Trophoblast cell (in vitro differentiated cells and primary cell): ENCODE measurements around the gene SLC4A11.

Experiments used
- DNase-seq, 2 donors: peaks; one replicate each; pipeline ENCODE4 v3.0.0-alpha.2; 2016
- H2AFZ ChIP-seq: 2 replicates; pipeline ENCODE4 v1.6.1; 2013; ENCODE audit warnings: low read length, moderate library complexity, mild to moderate bottlenecking; ENCODE audit not compliant: insufficient read depth, poor library complexity
- H2AK5ac ChIP-seq: 2 replicates; pipeline ENCODE4 v1.6.1; 2013; ENCODE audit warnings: mild to moderate bottlenecking, low read length
- H2BK120ac ChIP-seq: 2 replicates; pipeline ENCODE4 v1.6.1; 2013; ENCODE audit warnings: low read length, mild to moderate bottlenecking, moderate library complexity; ENCODE audit not compliant: insufficient read depth, poor library complexity
- H2BK12ac ChIP-seq: 2 replicates; pipeline ENCODE4 v1.6.1; 2013; ENCODE audit warnings: mild to moderate bottlenecking, low read length, moderate library complexity
- H2BK5ac ChIP-seq: 2 replicates; pipeline ENCODE4 v1.6.1; 2013; ENCODE audit warnings: low read length, low read depth, moderate library complexity, mild to moderate bottlenecking; ENCODE audit not compliant: poor library complexity
- H3K14ac ChIP-seq: 2 replicates; pipeline ENCODE4 v1.6.1; 2013; ENCODE audit warnings: mild to moderate bottlenecking, low read length
- H3K18ac ChIP-seq: 2 replicates; pipeline ENCODE4 v1.6.1; 2013; ENCODE audit warnings: mild to moderate bottlenecking, low read length
- H3K23ac ChIP-seq: 2 replicates; pipeline ENCODE4 v1.6.1; 2013; ENCODE audit warnings: low read length
- H3K27ac ChIP-seq: 2 replicates; pipeline ENCODE4 v1.5.1; 2013; ENCODE audit warnings: low read depth, mild to moderate bottlenecking, inconsistent platforms, low read length, moderate library complexity
- H3K27me3 ChIP-seq: 2 replicates; pipeline ENCODE4 v1.6.1; 2013; ENCODE audit warnings: inconsistent platforms, mild to moderate bottlenecking, low read length, moderate library complexity; ENCODE audit not compliant: insufficient read depth
- H3K36me3 ChIP-seq, 2 experiments: 1 replicate in 1 of 2; 2 replicates in 1 of 2; pipeline ENCODE4 v1.6.1; 2013; ENCODE audit warnings: low read length in 2 of 2, mild to moderate bottlenecking in 2 of 2, moderate library complexity in 1 of 2; ENCODE audit not compliant: insufficient read depth in 2 of 2, control insufficient read depth in 1 of 2
- H3K4ac ChIP-seq: 2 replicates; pipeline ENCODE4 v1.6.1; 2013; ENCODE audit warnings: low read depth, mild to moderate bottlenecking, low read length, moderate library complexity
- H3K4me1 ChIP-seq, 2 experiments: 1 replicate in 1 of 2; 2 replicates in 1 of 2; pipeline ENCODE4 v1.6.1; 2013; ENCODE audit warnings: low read length in 2 of 2, mild to moderate bottlenecking in 2 of 2, moderate library complexity in 1 of 2; ENCODE audit not compliant: insufficient read depth in 2 of 2, control insufficient read depth in 1 of 2
- H3K4me2 ChIP-seq: 2 replicates; pipeline ENCODE4 v1.6.1; 2013; ENCODE audit warnings: inconsistent platforms, mild to moderate bottlenecking, low read length, moderate library complexity
- H3K4me3 ChIP-seq: 2 replicates; pipeline ENCODE4 v1.5.1; 2013; ENCODE audit warnings: mild to moderate bottlenecking, low read depth, low read length, inconsistent platforms
- H3K79me1 ChIP-seq: one replicate; pipeline ENCODE4 v1.6.1; 2013; ENCODE audit warnings: low read length
- H3K79me2 ChIP-seq: 2 replicates; pipeline ENCODE4 v1.6.1; 2013; ENCODE audit warnings: low read length, mild to moderate bottlenecking; ENCODE audit not compliant: control insufficient read depth, insufficient read depth, poor library complexity
- H3K9ac ChIP-seq: 2 replicates; pipeline ENCODE4 v1.6.1; 2013; ENCODE audit warnings: mild to moderate bottlenecking, low read length
- H3K9me3 ChIP-seq: 2 replicates; pipeline ENCODE4 v1.6.1; 2013; ENCODE audit warnings: low read depth, mild to moderate bottlenecking, control low read depth, inconsistent platforms, low read length; ENCODE audit not compliant: insufficient read depth
- H4K12ac ChIP-seq: 2 replicates; pipeline ENCODE4 v1.6.1; 2013; ENCODE audit warnings: low read depth, mild to moderate bottlenecking, low read length, moderate library complexity
- H4K8ac ChIP-seq: 2 replicates; pipeline ENCODE4 v1.6.1; 2013; ENCODE audit warnings: low read depth, mild to moderate bottlenecking, low read length, moderate library complexity
- H4K91ac ChIP-seq: one replicate; pipeline ENCODE4 v1.6.1; 2013; ENCODE audit warnings: low read depth, mild to moderate bottlenecking, low read length, moderate library complexity
- WGBS: extraction: QIAGEN DNeasy Blood & Tissue Kit; methylation state at CpG from one replicate; pipeline ENCODE4 v1.1.7; 2013; ENCODE audit warnings: missing lambda C conversion rate; ENCODE audit not compliant: insufficient read length, insufficient coverage; ENCODE audit errors: extremely low coverage; 5-methylcytosine and 5-hydroxymethylcytosine counted together

The SLC4A11 gene

GRCh38 chr20:3258429-3258828 lies 19.4 kb upstream of the SLC4A11 start:
- Histone ChIP-seq H3K23ac (no peak overlapping the region), H3K27me3 (no peaks in the 10 kb centered on the region), H2AK5ac (no peak overlapping the region), H3K36me3 (peaks cover 27 to 35% of the 10 kb centered on the region in 2 experiments), H2BK5ac (no peak overlapping the region), H2AFZ (no peak overlapping the region), H3K4ac (no peak overlapping the region), H3K14ac (no peak overlapping the region), H3K9ac (no peak overlapping the region), H2BK120ac (no peak overlapping the region), H4K8ac (no peak overlapping the region), H3K4me3 (no peak overlapping the region), H3K79me2 (no peaks in the 10 kb centered on the region), H4K12ac (no peak overlapping the region), H3K27ac (no peak overlapping the region), H3K4me1 (no peaks in the 10 kb centered on the region), H3K79me1 (no peaks in the 10 kb centered on the region), H3K4me2 (no peak overlapping the region), H3K18ac (no peak overlapping the region), H4K91ac (no peak overlapping the region), H2BK12ac (no peak overlapping the region), H3K9me3 (no peaks in the 10 kb centered on the region)
- WGBS = no CpG with 5 or more reads among the region's 5 CpGs
- no peak for DNase-seq

GRCh38 chr20:3255728-3256127 lies 16.7 kb upstream of the SLC4A11 start:
- H3K4me3 ChIP-seq = no peak overlapping the region
- H3K4ac ChIP-seq = no peak overlapping the region
- no peak overlapping the region for H2BK120ac ChIP-seq
- H2BK12ac ChIP-seq = no peak overlapping the region
- H3K9ac ChIP-seq = no peak overlapping the region
- no peak overlapping the region for H3K14ac ChIP-seq
- no peaks in the 10 kb centered on the region for H3K4me1 ChIP-seq
- no peak overlapping the region for H3K27ac ChIP-seq
- no peak overlapping the region for H2AFZ ChIP-seq
- H3K79me2 ChIP-seq = no peaks in the 10 kb centered on the region
- H3K27me3 ChIP-seq = no peaks in the 10 kb centered on the region
- H2AK5ac ChIP-seq = no peak overlapping the region
- no peaks in the 10 kb centered on the region for H3K79me1 ChIP-seq
- H3K23ac ChIP-seq = no peak overlapping the region
- no peak overlapping the region for H4K12ac ChIP-seq
- H2BK5ac ChIP-seq = no peak overlapping the region
- no peak for DNase-seq
- H3K4me2 ChIP-seq = no peak overlapping the region
- WGBS = no CpG with 5 or more reads among the region's 5 CpGs
- peaks cover 35 to 41% of the 10 kb centered on the region in 2 experiments for H3K36me3 ChIP-seq
- no peak overlapping the region for H4K91ac ChIP-seq
- H3K18ac ChIP-seq = no peak overlapping the region
- no peaks in the 10 kb centered on the region for H3K9me3 ChIP-seq
- H4K8ac ChIP-seq = no peak overlapping the region

GRCh38 chr20:3251806-3252205 lies 12.8 kb upstream of the SLC4A11 start:
- peaks cover 27% of the 10 kb centered on the region in 2 experiments for H3K36me3 ChIP-seq

GRCh38 chr20:3250091-3250504 lies 11.1 kb upstream of the SLC4A11 start:
- Histone ChIP-seq H3K36me3 (peaks cover 18 to 19% of the 10 kb centered on the region in 2 experiments), H3K9ac (no peak overlapping the region), H3K27ac (no peak overlapping the region), H3K4me1 (peaks cover 0 to 7% of the 10 kb centered on the region in 2 experiments), H3K79me2 (no peaks in the 10 kb centered on the region), H3K18ac (no peak overlapping the region), H2BK120ac (no peak overlapping the region), H4K91ac (no peak overlapping the region), H2AFZ (no peak overlapping the region), H3K27me3 (peaks cover 15% of the 10 kb centered on the region), H3K9me3 (no peaks in the 10 kb centered on the region), H4K8ac (no peak overlapping the region), H2BK12ac (no peak overlapping the region), H3K23ac (no peak overlapping the region), H4K12ac (no peak overlapping the region), H3K4ac (no peak overlapping the region), H3K14ac (no peak overlapping the region), H2BK5ac (no peak overlapping the region), H3K79me1 (no peaks in the 10 kb centered on the region), H3K4me3 (no peak overlapping the region), H2AK5ac (no peak overlapping the region), H3K4me2 (no peak overlapping the region)
- peak in 1 of 2 donors; percentile 43 for DNase-seq
- WGBS = no CpG with 5 or more reads among the region's 10 CpGs

More at GRCh38 chr20:3251806-3252205, 12.8 kb upstream of the SLC4A11 start:
- H3K79me2 ChIP-seq = no peaks in the 10 kb centered on the region
- no peak overlapping the region for H3K9ac ChIP-seq
- H3K4me2 ChIP-seq = no peak overlapping the region
- no peaks in the 10 kb centered on the region for H3K79me1 ChIP-seq
- H3K4me1 ChIP-seq = peaks cover 0 to 7% of the 10 kb centered on the region in 2 experiments
- no peak overlapping the region for H2BK120ac ChIP-seq
- WGBS = no CpG with 5 or more reads among the region's 8 CpGs
- H4K91ac ChIP-seq = no peak overlapping the region
- H3K4me3 ChIP-seq = no peak overlapping the region
- H3K27me3 ChIP-seq = peaks cover 15% of the 10 kb centered on the region
- H3K14ac ChIP-seq = no peak overlapping the region
- no peak overlapping the region for H3K23ac ChIP-seq
- no peak overlapping the region for H2BK12ac ChIP-seq
- no peak overlapping the region for H3K4ac ChIP-seq
- no peak overlapping the region for H3K27ac ChIP-seq
- H4K12ac ChIP-seq = no peak overlapping the region
- H3K18ac ChIP-seq = no peak overlapping the region
- H2AK5ac ChIP-seq = no peak overlapping the region
- no peak overlapping the region for H4K8ac ChIP-seq
- no peaks in the 10 kb centered on the region for H3K9me3 ChIP-seq
- no peak overlapping the region for H2AFZ ChIP-seq
- no peak for DNase-seq
- no peak overlapping the region for H2BK5ac ChIP-seq
